DOHH2 (cell line): ENCODE data around the gene CYP11A1.
"Not testable (repeated sequence)": the region's sequence is repeated elsewhere in the genome, so short reads cannot be mapped to it uniquely, and the experiment has no call there.

Source experiments
- EZH2phosphoT487 ChIP-seq: fragments of 200-600 bp; sonication (generic); IDR thresholded peaks from 2 replicates; pipeline ENCODE4 v1.6.1; 2017; ENCODE audit warnings: borderline replicate concordance, mild to moderate bottlenecking, antibody characterized with exemption, low read length, moderate library complexity, mixed read lengths
- TF ChIP-seq, protein P1 (sequence below): fragments of 200-600 bp; sonication (generic); IDR thresholded peaks from one replicate; pipeline ENCODE4 v1.5.1; 2014; ENCODE audit warnings: antibody characterized with exemption, mild to moderate bottlenecking, low read depth, low read length; ENCODE audit not compliant: poor library complexity, severe bottlenecking

DNA sequence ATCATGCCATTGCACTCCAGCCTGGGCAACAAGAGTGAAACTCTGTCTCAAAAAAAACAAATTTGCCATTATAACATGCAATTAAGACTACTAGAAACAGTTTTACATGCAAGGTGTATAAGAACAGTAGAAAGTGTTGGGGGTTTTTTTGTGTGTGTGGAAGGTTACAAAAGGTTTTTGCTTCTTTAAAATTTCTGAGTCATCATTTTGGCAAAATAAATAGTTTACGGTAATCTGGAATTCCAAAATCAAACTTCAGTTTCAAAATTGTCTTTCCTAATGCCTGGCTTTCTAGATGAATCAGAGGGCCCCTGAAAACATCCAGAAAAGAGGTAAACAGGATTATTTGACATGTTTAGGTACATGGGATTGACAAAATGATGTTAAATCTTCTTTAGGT is 6.6 kb downstream of the CYP11A1 start:
- TF ChIP-seq, protein P1, sequence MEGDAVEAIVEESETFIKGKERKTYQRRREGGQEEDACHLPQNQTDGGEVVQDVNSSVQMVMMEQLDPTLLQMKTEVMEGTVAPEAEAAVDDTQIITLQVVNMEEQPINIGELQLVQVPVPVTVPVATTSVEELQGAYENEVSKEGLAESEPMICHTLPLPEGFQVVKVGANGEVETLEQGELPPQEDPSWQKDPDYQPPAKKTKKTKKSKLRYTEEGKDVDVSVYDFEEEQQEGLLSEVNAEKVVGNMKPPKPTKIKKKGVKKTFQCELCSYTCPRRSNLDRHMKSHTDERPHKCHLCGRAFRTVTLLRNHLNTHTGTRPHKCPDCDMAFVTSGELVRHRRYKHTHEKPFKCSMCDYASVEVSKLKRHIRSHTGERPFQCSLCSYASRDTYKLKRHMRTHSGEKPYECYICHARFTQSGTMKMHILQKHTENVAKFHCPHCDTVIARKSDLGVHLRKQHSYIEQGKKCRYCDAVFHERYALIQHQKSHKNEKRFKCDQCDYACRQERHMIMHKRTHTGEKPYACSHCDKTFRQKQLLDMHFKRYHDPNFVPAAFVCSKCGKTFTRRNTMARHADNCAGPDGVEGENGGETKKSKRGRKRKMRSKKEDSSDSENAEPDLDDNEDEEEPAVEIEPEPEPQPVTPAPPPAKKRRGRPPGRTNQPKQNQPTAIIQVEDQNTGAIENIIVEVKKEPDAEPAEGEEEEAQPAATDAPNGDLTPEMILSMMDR, result not testable (repeated sequence)
- not testable (repeated sequence) for TF ChIP-seq EZH2phosphoT487
